Liver (tissue), 9 donors: Measurements from ENCODE around the gene TP53AIP1. TPM values are rescaled to one million over a fixed set of nuclear protein-coding genes. Genes with fewer than 3 reads are reported as not detected.

ENCODE experiments used
- DNase-seq: peaks from one replicate; pipeline ENCODE4 v3.0.0-alpha.2; 2017; ENCODE audit warnings: low spot score
- H3K27ac ChIP-seq, 2 donors: one replicate each; pipeline ENCODE4 v1.7.0; 2013; ENCODE audit warnings: inconsistent platforms in 2 of 2, low read length in 2 of 2, control low read depth in 1 of 2, low read depth in 1 of 2, mild to moderate bottlenecking in 1 of 2
- H3K27me3 ChIP-seq, 4 donors: one replicate each; pipeline versions ENCODE4 v1.6.1 to v1.7.0; 2013; ENCODE audit warnings: low read length in 3 of 4, inconsistent platforms in 1 of 4, mild to moderate bottlenecking in 1 of 4, moderate library complexity in 1 of 4; ENCODE audit not compliant: control insufficient read depth in 4 of 4, insufficient read depth in 4 of 4
- H3K36me3 ChIP-seq, 4 donors: one replicate each; pipeline versions ENCODE4 v1.6.1 to v1.7.0; 2013; ENCODE audit warnings: low read length in 3 of 4, mild to moderate bottlenecking in 3 of 4, low read depth in 1 of 4, moderate library complexity in 1 of 4; ENCODE audit not compliant: control insufficient read depth in 4 of 4, insufficient read depth in 3 of 4
- H3K4me1 ChIP-seq, 4 donors: one replicate each; pipeline versions ENCODE4 v1.6.1 to v1.7.0; 2013; ENCODE audit warnings: low read length in 3 of 4, mild to moderate bottlenecking in 3 of 4, moderate library complexity in 1 of 4; ENCODE audit not compliant: control insufficient read depth in 4 of 4, insufficient read depth in 4 of 4
- H3K4me3 ChIP-seq, 3 donors: one replicate each; pipeline versions ENCODE4 v1.6.1 to v1.7.0; 2013; ENCODE audit warnings: low read length in 3 of 3, control low read depth in 1 of 3, low read depth in 1 of 3, mild to moderate bottlenecking in 1 of 3
- H3K9ac ChIP-seq, 2 donors: one replicate each; pipeline ENCODE4 v1.7.0; 2013; ENCODE audit warnings: low read length in 2 of 2, mild to moderate bottlenecking in 2 of 2, moderate library complexity in 2 of 2, control low read depth in 1 of 2, low read depth in 1 of 2
- H3K9me3 ChIP-seq, 4 donors: one replicate each; pipeline versions ENCODE4 v1.6.1 to v1.7.0; 2013; ENCODE audit warnings: low read length in 3 of 4; ENCODE audit not compliant: control insufficient read depth in 4 of 4
- ATF3 ChIP-seq: IDR thresholded peaks from 2 replicates; pipeline ENCODE4 v1.6.1; 2016; ENCODE audit warnings: antibody characterized with exemption
- CTCF ChIP-seq: fragments of 150-350 bp; IDR thresholded peaks from 2 replicates; pipeline ENCODE4 v1.5.1; 2017; ENCODE audit warnings: improper control_type of control experiment, low read depth, low read length; ENCODE audit not compliant: missing input control
- EGR1 ChIP-seq, 2 donors: IDR thresholded peaks; 2 replicates each; pipeline ENCODE4 v1.6.1; 2016 to 2018; ENCODE audit warnings: antibody characterized with exemption in 2 of 2, low read depth in 2 of 2
- FOXA1 ChIP-seq: IDR thresholded peaks from 2 replicates; pipeline ENCODE4 v1.6.1; 2016; ENCODE audit warnings: antibody characterized with exemption
- FOXA2 ChIP-seq: IDR thresholded peaks from 2 replicates; pipeline ENCODE4 v1.6.1; 2016; ENCODE audit warnings: antibody characterized with exemption
- GABPA ChIP-seq, 2 donors: IDR thresholded peaks in 1 of 2; conservative IDR thresholded peaks in 1 of 2; 2 replicates each; pipeline ENCODE4 v1.6.1; 2016; ENCODE audit warnings: antibody characterized with exemption in 2 of 2, mild to moderate bottlenecking in 1 of 2, moderate library complexity in 1 of 2
- HNF4A ChIP-seq, 2 donors: conservative IDR thresholded peaks; 2 replicates each; pipeline ENCODE4 v1.6.1; 2016; ENCODE audit warnings: antibody characterized with exemption in 2 of 2, mild to moderate bottlenecking in 2 of 2
- HNF4G ChIP-seq: IDR thresholded peaks from 2 replicates; pipeline ENCODE4 v1.6.1; 2016; ENCODE audit warnings: antibody characterized with exemption
- JUND ChIP-seq, 2 donors: IDR thresholded peaks; 2 replicates each; pipeline ENCODE4 v1.6.1; 2016; ENCODE audit warnings: antibody characterized with exemption in 2 of 2
- MAX ChIP-seq: IDR thresholded peaks from 2 replicates; pipeline ENCODE4 v1.6.1; 2016; ENCODE audit warnings: antibody characterized with exemption
- NR2F2 ChIP-seq: IDR thresholded peaks from 2 replicates; pipeline ENCODE4 v1.6.1; 2016; ENCODE audit warnings: antibody characterized with exemption
- RAD21 ChIP-seq, 2 donors: IDR thresholded peaks; 2 replicates each; pipeline ENCODE4 v1.6.1; 2016; ENCODE audit warnings: antibody characterized with exemption in 2 of 2, mild to moderate bottlenecking in 2 of 2
- RXRA ChIP-seq, 2 donors: IDR thresholded peaks; 2 replicates each; pipeline ENCODE4 v1.6.1; 2017 to 2018; ENCODE audit warnings: antibody characterized with exemption in 2 of 2, mild to moderate bottlenecking in 1 of 2
- SP1 ChIP-seq: IDR thresholded peaks from 2 replicates; pipeline ENCODE4 v1.6.1; 2018; ENCODE audit warnings: antibody characterized with exemption, mild to moderate bottlenecking
- TAF1 ChIP-seq: conservative IDR thresholded peaks from 2 replicates; pipeline ENCODE4 v1.6.1; 2016; ENCODE audit warnings: antibody characterized with exemption, mild to moderate bottlenecking
- YY1 ChIP-seq: IDR thresholded peaks from 2 replicates; pipeline ENCODE4 v1.6.1; 2016; ENCODE audit warnings: antibody characterized with exemption, mild to moderate bottlenecking
- ZBTB33 ChIP-seq: IDR thresholded peaks from 2 replicates; pipeline ENCODE4 v1.6.1; 2016; ENCODE audit warnings: antibody characterized with exemption
- WGBS: extraction: QIAGEN DNeasy Blood & Tissue Kit; methylation state at CpG from one replicate; pipeline ENCODE4 v1.1.7; 2013; 5-methylcytosine and 5-hydroxymethylcytosine counted together
- polyA plus RNA-seq, 2 donors: library from polyadenylated mRNA; stranded (reverse) in 1 of 2; unstranded in 1 of 2; fragments of 200-250 nt in 1 of 2; fragments of >200 nt in 1 of 2; fragmentation: Nextera tagmentation in 1 of 2; extraction: Ambion mirVana in 1 of 2; gene quantifications; one replicate each; pipeline versions ENCODE4 v1.2.1 to v1.2.3, GENCODE V29; 2013 to 2015
- total RNA-seq, 2 donors: library from RNA; depleted of rRNA; stranded (reverse); fragments of >200 nt; gene quantifications; one replicate each; pipeline ENCODE4 v1.2.3, GENCODE V29; 2014
- TF ChIP-seq, protein P1 (sequence below): IDR thresholded peaks from 2 replicates; pipeline ENCODE4 v1.6.1; 2016; ENCODE audit warnings: antibody characterized with exemption, mild to moderate bottlenecking
- donor health status: healthy.
- donor health status: healthy.
- donor health status: healthy.
- donor health status: healthy.
- donor health status: healthy.

Gene TP53AIP1
- total and polyA plus RNA-seq, 4 donors = 0.08 TPM; not detected in 3

GRCh38 chr11:128902515-128903066, 40.1 kb downstream of the TP53AIP1 start:
- no peak for TF ChIP-seq MAX
- TF ChIP-seq RXRA (IDR thresholded peaks at IDR 0.05) = no peak
- TF ChIP-seq HNF4G = no peak
- no peak for TF ChIP-seq JUND (IDR thresholded peaks at IDR 0.05)
- no peak for TF ChIP-seq NR2F2
- TF ChIP-seq HNF4A (conservative IDR thresholded peaks at IDR 0.05) = no peak
- no peak for TF ChIP-seq FOXA1
- no peak for TF ChIP-seq RAD21 (IDR thresholded peaks at IDR 0.05)
- no peak for TF ChIP-seq EGR1 (IDR thresholded peaks at IDR 0.05; ENCODE audit: low read depth in 2 of 2)
- TF ChIP-seq ATF3 = no peak
- no peak for TF ChIP-seq ZBTB33
- TF ChIP-seq, protein P1, sequence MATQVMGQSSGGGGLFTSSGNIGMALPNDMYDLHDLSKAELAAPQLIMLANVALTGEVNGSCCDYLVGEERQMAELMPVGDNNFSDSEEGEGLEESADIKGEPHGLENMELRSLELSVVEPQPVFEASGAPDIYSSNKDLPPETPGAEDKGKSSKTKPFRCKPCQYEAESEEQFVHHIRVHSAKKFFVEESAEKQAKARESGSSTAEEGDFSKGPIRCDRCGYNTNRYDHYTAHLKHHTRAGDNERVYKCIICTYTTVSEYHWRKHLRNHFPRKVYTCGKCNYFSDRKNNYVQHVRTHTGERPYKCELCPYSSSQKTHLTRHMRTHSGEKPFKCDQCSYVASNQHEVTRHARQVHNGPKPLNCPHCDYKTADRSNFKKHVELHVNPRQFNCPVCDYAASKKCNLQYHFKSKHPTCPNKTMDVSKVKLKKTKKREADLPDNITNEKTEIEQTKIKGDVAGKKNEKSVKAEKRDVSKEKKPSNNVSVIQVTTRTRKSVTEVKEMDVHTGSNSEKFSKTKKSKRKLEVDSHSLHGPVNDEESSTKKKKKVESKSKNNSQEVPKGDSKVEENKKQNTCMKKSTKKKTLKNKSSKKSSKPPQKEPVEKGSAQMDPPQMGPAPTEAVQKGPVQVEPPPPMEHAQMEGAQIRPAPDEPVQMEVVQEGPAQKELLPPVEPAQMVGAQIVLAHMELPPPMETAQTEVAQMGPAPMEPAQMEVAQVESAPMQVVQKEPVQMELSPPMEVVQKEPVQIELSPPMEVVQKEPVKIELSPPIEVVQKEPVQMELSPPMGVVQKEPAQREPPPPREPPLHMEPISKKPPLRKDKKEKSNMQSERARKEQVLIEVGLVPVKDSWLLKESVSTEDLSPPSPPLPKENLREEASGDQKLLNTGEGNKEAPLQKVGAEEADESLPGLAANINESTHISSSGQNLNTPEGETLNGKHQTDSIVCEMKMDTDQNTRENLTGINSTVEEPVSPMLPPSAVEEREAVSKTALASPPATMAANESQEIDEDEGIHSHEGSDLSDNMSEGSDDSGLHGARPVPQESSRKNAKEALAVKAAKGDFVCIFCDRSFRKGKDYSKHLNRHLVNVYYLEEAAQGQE = no peak
- no peak for TF ChIP-seq CTCF
- no peak for TF ChIP-seq GABPA (IDR thresholded peaks at IDR 0.05 in 1 of 2, conservative IDR thresholded peaks at IDR 0.05 in 1 of 2)
- TF ChIP-seq YY1 = no peak
- TF ChIP-seq FOXA2 = no peak
- no peak for TF ChIP-seq SP1
- TF ChIP-seq TAF1 = no peak
- no peaks in the 10 kb centered on the region for H3K9me3 ChIP-seq
- no peak for DNase-seq
- no peaks in the 10 kb centered on the region for H3K36me3 ChIP-seq
- no peak overlapping the region for H3K4me3 ChIP-seq
- H3K9ac ChIP-seq = no peak overlapping the region
- H3K27me3 ChIP-seq = peaks cover 0 to 8% (median 3%) of the 10 kb centered on the region in 4 donors
- 90% methylated on average over 10 of the region's 10 CpGs for WGBS
- H3K4me1 ChIP-seq = peaks cover 2 to 40% (median 33%) of the 10 kb centered on the region in 4 donors
- no peak overlapping the region for H3K27ac ChIP-seq
